ENCODE measurements around the gene IGLL5.

- TF ChIP-seq POLR2A (IDR thresholded peaks at IDR 0.05) (no peak), CTCF (IDR thresholded peaks at IDR 0.05) (no peak)
Measured at GRCh38 chr22:22884888-22885840, 2.5 kb upstream of the IGLL5 start.

Measured in testis (tissue), 2 donors.